GM12873 (cell line): Measurements from ENCODE around the gene SAA1.

ENCODE experiments used
- TF ChIP-seq, protein P1 (sequence below): IDR thresholded peaks from 2 replicates; pipeline ENCODE4 v1.5.1; 2012; ENCODE audit warnings: low read depth, mild to moderate bottlenecking, moderate library complexity, low read length, control low read depth; ENCODE audit not compliant: insufficient read depth; ENCODE audit errors: missing control alignments

SAA1 gene

DNA sequence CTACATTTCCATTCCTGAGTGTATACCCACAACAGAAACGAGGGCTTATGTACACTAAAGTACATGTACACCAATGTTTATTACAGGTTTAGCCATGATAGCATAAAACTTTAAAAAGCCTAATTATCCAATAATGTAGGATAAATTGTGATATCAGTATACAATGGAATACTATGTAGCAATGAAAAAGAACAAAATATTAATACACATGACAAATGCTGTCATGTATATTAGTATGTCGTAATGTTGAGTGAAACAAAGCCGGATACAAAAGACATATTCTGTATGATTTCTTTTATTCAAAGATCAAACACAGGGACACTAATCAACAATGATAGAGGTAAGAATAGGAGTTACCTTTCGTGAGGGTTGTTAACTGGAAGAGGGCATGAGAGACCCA lies 32.2 kb upstream of the SAA1 start:
- TF ChIP-seq, protein P1, sequence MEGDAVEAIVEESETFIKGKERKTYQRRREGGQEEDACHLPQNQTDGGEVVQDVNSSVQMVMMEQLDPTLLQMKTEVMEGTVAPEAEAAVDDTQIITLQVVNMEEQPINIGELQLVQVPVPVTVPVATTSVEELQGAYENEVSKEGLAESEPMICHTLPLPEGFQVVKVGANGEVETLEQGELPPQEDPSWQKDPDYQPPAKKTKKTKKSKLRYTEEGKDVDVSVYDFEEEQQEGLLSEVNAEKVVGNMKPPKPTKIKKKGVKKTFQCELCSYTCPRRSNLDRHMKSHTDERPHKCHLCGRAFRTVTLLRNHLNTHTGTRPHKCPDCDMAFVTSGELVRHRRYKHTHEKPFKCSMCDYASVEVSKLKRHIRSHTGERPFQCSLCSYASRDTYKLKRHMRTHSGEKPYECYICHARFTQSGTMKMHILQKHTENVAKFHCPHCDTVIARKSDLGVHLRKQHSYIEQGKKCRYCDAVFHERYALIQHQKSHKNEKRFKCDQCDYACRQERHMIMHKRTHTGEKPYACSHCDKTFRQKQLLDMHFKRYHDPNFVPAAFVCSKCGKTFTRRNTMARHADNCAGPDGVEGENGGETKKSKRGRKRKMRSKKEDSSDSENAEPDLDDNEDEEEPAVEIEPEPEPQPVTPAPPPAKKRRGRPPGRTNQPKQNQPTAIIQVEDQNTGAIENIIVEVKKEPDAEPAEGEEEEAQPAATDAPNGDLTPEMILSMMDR: no peak

DNA sequence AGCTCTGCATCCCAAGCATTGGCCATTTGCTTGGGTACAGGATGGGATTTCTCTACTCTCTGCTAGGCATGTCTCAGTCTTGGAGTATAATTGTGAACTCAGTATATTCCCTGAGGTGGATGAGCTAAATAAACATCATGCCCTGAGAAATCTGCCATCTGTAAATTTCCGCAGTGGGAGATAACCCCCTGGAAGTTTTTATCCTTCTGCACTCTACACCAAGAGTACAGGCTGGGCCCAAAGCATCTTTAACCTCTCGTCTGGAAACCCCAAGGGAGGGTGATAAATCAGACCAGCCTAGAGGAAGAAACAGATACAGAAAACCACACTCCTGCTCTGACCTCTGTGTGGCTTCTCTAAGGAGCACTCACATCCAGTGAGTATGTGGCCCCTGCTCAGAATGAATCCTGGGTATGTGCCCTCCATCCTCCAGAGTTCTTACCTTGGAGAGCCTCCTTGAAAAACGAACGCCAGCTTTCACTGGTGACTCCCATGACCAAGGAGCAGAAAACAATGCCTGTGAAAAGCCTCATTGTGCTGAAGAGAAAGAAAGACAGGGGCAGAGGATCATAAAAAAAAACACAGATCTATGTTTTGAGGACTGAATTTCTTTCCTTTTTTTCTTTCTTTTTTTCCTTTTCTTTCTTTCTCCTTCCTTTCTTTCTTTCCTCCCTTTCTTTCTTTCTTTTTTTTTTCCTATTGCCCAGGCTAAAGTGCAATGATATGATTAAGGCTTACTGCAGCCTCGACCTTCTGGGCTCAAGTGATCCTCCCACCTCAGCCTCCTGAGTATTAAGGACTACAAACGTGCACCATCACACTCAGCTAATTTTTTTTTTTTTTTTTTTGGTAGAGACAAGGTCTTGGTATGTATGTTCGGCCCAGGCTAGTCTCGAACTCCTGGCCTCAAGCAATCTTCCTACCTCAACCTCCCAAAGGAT lies 30.4 kb upstream of the SAA1 start:
- TF ChIP-seq, protein P1: no peak

DNA sequence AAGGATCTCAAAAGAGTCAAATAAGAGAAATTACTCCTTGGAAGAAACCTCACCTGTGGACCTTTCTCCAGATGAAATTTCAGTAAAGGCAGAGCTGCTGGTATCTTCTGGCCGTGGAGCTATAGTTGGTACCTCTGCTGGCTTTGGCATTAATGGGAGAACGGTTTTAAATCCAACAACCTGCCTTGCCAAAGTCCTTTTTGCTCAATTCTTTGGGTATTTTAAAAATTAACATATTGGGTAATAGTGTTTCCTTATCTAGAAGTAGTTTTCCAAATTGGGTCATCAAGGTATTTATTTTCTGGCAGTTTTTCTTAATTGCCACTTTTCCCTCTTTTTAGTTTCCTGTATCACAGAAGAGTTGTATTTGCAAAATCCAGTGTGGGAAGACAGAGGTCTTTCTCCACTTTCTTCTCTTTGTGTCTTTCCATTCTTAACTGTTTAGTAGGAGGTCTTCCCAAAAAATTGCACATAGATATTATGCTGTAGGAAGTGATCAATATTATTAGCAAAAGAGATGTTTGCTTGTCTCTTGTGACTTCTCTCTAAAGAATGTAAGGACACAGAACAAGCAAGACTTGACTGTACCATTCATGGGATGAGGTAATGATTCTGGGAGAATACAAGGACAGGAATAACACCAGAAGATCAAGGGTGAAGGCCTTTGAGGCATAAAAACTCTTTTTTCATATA lies 29.3 kb upstream of the SAA1 start, which contains the start of gene SAA4:
Gene SAA4 (minus strand): TSS at position 139 of the 693 bp plus-strand sequence. CDS start 876 bp downstream, outside the sequence.
- TF ChIP-seq, protein P1: no peak

DNA sequence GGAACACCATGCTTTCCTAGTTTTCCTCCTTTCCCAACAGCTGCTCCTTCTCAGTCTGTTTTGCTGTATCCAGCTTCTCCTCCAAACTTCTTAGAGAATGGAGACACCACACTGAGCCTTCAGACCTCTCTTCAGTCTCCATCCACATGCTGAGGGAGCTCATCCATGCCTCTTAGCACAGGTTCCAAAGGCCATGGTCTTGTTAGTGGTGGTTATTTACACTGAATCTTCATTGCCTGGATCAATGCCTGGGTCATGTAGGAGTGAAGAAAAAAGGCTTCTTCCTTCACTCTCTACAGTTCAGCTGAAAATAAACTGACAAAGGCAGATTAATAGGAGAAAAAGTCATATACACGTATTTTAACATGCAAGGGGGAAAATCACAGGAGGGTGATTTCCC lies 26.4 kb upstream of the SAA1 start:
- TF ChIP-seq, protein P1: no peak

DNA sequence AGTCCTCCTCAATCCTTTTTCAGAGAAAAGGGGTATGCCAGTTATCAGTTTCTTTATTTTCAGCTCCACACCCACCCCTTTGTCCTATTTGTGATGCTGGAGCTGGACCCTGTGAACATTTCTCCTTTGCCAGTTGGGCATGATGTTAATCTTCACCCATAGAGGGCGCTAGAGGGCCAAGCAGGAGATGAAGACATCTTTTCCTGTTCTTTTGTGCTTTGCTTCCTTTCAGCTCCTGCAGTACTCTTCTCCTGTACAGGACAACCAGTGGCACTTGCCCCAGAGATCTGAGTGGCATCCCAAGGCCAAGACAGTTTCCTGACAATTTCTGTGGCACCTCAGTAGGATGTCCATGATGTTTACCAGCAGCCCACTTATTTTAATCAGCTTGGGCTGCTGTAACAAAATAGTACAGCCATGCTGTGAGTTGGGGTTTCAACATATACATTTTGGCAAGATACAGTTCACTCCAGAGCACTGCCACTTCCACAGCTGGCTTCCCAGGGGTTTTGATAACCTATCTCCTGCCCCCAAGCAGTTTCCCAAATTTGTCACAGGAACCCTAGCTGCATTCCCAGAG lies 22.2 kb upstream of the SAA1 start:
- TF ChIP-seq, protein P1: peak; percentile 91

DNA sequence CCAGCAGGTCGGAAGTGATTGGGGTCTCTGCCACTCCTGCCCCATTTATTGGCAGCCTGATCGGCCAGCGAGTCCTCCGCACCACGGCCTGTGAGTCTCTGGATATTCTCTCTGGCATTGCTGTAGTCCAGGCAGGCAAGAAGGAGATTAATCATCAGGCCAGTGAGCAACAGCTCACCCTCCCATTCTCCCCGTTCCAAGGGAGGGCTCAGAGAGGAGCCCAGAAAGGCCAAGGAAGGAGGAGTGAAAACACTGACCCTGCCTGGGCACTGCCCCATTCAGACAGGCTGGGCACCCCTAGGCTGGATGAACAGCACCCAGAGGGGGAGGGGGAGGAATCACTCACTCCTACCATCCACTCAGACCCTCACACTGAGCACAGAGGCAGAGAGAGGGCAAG lies 20.7 kb upstream of the SAA1 start:
- TF ChIP-seq, protein P1: no peak

DNA sequence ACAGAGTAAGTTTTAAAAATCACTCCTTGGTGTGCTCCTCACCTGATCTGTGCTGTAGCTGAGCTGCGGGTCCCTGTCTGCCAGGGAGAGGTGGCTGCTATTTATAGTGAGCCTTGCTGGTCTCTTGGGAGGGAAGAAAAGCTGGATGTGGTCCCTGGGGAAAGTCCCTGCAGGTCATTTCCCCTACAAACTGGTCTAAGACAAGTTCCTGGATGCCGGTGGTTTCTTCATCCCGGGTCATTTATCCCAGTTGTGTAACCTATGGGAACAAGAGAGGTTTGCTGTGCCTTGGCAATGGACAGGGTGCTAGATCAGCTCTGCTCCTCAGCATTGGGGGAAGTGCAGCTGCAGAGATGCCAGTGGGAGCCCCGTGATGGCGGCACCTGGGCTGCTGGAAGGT lies 17.5 kb upstream of the SAA1 start, which contains the start of gene SAA2:
Gene SAA2 (minus strand): TSS at position 108 of the 400 bp plus-strand sequence. CDS start 657 bp downstream, outside the sequence.
- TF ChIP-seq, protein P1: no peak
